Astrocyte of the cerebellum (primary cell): ENCODE measurements around the gene PLK2.

Experiments
- DNase-seq: peaks from one replicate; pipeline ENCODE4 v3.0.0-alpha.2; 2011; ENCODE audit warnings: low read depth
- H3K4me3 ChIP-seq: 2 replicates; pipeline ENCODE4 v1.5.1; 2011; ENCODE audit warnings: mild to moderate bottlenecking, low read depth, low read length, moderate library complexity
- CTCF ChIP-seq: IDR thresholded peaks from 2 replicates; pipeline ENCODE4 v1.5.1; 2012; ENCODE audit warnings: low read length, low read depth, moderate library complexity, mild to moderate bottlenecking; ENCODE audit errors: missing control alignments
- in situ Hi-C: cut with HindIII; loops from 2 replicates; pipeline ENCODE4 v1.10.0; 2017; ENCODE audit warnings: low sequenced_read_pairs

PLK2 gene

GRCh38 chr5:58447226-58447625 lies 12.7 kb downstream of the PLK2 start:
- no peak for DNase-seq
- H3K4me3 ChIP-seq = no peak overlapping the region
- no peak for TF ChIP-seq CTCF
- in situ Hi-C loops = no loop called here

GRCh38 chr5:58446024-58446423 lies 13.9 kb downstream of the PLK2 start:
- DNase-seq = no peak
- in situ Hi-C loops = no loop called here
- no peak for TF ChIP-seq CTCF
- no peak overlapping the region for H3K4me3 ChIP-seq

GRCh38 chr5:58444805-58445204 lies 15.1 kb downstream of the PLK2 start:
- no peak overlapping the region for H3K4me3 ChIP-seq
- no peak for TF ChIP-seq CTCF
- in situ Hi-C loops = no loop called here
- no peak for DNase-seq

- TF ChIP-seq CTCF = no peak
- in situ Hi-C loops = no loop called here
- no peak overlapping the region for H3K4me3 ChIP-seq
- DNase-seq = no peak
These were observed 18.9 kb downstream of the PLK2 start for GRCh38 chr5:58440901-58441460.

- in situ Hi-C loops = no loop called here
- H3K4me3 ChIP-seq = no peak overlapping the region
- TF ChIP-seq CTCF = no peak
- DNase-seq = no peak
These were observed 20.7 kb downstream of the PLK2 start for GRCh38 chr5:58439094-58439644.

- TF ChIP-seq CTCF = no peak
- DNase-seq = no peak
- no peak overlapping the region for H3K4me3 ChIP-seq
- in situ Hi-C loops = no loop called here
These were observed 22.2 kb downstream of the PLK2 start for GRCh38 chr5:58437661-58438060.
